Erythroblast (primary cell): ENCODE data around the gene EPHB1.

Experiments used
- DNase-seq, 2 experiments: peaks; one replicate each; lab custom pipeline; 2025; lab: John Stamatoyannopoulos, UW
- GATA1 ChIP-seq: IDR thresholded peaks from 2 replicates; pipeline ENCODE4 v1.6.1; 2011; ENCODE audit warnings: low read depth, mild to moderate bottlenecking, control low read depth, low read length, moderate library complexity
- POLR2A ChIP-seq: IDR thresholded peaks from 2 replicates; pipeline ENCODE4 v1.6.1; 2011; ENCODE audit warnings: mild to moderate bottlenecking, low read length

The EPHB1 gene

GRCh38 chr3:135125171-135125801 lies 330.2 kb downstream of the EPHB1 start:
- DNase-seq: peak; percentile 9 to 23
- TF ChIP-seq GATA1 (no peak), POLR2A (no peak)

- TF ChIP-seq POLR2A (no peak), GATA1 (no peak)
- no peak for DNase-seq
Measured at GRCh38 chr3:135127946-135128470, 332.9 kb downstream of the EPHB1 start.

DNA sequence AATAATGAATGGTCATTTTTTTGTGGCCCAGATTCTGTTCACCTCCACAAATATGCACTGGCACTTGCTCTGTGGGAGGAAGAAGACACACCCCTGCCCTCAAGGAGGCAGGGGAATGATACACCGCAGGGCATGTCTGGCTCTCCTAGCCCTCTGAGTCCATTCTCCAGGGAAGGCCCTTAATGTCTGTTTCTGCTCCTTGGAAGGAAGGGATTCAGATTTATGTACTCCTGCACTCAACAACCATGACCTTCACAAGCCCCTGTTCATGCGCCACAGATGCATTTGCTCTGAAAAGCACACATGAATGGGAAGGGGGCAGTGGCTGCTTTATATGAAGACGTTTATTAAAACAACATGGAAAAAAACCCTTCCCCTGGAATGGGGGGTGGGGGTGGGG lies 333.8 kb downstream of the EPHB1 start:
- no peak for DNase-seq
- TF ChIP-seq GATA1 (no peak), POLR2A (no peak)

GRCh38 chr3:135131290-135131689 lies 336.2 kb downstream of the EPHB1 start:
- TF ChIP-seq GATA1 (no peak), POLR2A (no peak)
- DNase-seq: no peak

DNA sequence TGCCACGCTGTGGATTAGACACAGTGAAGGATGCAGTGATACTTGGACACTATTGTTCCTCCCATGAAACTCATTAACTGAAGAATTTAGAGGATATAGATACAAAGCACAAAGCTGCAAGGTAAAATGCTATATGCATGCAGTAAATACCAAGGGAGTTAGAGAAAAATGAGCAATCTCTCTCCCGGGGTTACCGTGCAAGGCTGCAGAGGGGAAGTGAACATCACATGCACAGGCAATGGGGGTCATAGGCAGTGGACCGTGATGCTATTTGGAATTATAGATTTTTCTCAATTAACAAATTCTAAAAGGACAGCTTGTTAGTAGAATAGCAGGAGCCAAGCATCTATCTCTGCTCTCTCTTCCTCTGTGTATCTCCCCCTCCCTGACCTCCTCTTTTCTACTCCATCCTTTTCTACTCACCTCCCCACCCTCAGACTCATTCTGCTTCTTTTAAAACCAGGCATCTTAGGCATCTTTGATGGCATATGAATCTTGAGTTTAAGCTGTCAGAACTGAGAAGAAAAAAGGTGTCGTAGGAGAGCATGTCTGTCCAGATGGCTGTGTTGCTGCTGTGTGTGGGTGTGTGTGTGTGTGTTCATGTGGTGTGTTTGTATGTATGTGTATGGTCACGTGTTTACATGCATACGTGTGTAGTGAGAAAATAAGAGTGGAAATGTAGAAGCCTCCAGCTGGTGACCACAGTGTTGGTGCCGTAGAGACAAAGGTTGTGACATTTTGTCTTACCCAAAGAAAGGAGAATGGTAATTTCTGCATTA lies 339.0 kb downstream of the EPHB1 start:
- no peak for DNase-seq
- TF ChIP-seq POLR2A (no peak), GATA1 (no peak)

GRCh38 chr3:135134684-135135075 lies 339.6 kb downstream of the EPHB1 start:
- no peak for DNase-seq
- TF ChIP-seq GATA1 (no peak), POLR2A (no peak)

DNA sequence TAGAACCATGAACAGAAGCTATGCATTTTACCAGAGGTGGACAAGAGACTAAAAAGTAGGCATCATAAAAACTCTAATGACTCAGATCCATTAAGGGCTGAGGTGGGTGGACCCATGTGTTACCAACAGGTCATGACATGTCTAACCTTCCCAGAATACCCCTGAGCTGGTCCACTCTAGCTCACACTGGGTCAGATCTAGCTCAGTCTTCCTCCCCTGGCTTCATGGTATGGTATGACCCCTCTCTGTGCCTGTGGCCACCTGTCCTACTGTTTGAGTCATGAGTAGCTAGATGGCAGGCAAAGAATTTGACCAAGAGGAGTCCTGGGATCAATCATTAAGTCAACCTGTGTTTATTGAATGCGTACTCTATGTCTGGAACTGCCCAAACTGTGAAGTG lies 340.4 kb downstream of the EPHB1 start:
- DNase-seq: no peak
- TF ChIP-seq GATA1 (no peak), POLR2A (no peak)

DNA sequence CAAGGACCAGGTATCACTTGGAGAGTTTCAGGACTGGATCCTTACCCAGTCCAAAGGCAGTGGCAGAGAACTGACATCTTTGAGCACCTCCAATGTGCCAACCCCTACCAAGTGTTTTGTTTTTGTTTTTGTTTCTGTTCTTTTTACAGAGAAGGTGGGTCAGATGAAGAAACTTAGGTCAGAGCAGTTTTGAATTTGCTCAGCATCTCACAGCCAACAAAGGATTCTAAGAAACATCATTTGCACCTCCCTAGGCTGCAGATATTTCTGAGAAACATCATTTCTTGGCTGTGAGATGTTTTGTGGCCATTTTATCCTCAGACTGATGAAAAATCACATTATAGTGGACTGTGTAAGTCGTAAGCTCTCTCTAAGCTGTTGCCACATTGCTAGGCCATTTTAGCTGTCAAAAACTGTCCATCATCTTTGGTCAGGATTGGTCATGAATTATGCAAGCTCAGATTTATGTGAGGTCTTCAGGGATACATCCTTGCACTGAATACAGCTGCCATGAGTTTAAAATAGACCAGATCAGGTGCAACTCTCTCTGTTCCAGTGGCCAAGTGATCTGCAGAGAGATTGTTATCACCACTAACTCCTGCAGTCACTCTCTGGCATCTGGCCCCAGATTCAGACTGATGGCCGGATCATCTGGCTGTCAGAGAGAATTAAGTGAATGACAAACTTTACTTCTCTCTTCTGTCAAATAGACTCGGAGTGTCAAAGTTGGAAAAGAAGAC lies 341.5 kb downstream of the EPHB1 start:
- TF ChIP-seq POLR2A: no peak
- TF ChIP-seq GATA1: no peak
- no peak for DNase-seq

DNA sequence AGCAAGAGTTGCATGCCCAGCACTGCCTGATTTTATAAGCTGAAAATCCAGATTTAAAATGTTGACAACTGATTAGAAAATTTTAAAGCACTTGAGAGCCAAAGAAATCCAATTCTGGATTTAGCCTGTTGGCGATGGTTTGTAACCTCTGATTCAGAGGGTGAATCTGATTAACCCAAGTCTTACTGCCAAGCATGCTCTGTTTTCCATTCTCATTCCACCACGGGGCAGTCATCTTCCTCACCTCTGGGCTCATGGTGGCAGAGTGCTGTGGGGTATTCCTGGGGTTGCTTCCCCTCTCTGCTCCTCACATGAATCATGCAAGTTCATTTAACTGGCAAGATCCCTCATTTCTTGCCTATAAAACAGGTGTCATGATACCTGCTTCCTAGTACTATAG lies 342.2 kb downstream of the EPHB1 start:
- no peak for TF ChIP-seq GATA1
- TF ChIP-seq POLR2A: no peak
- DNase-seq: no peak

GRCh38 chr3:135138776-135139175 lies 343.7 kb downstream of the EPHB1 start:
- no peak for DNase-seq

DNA sequence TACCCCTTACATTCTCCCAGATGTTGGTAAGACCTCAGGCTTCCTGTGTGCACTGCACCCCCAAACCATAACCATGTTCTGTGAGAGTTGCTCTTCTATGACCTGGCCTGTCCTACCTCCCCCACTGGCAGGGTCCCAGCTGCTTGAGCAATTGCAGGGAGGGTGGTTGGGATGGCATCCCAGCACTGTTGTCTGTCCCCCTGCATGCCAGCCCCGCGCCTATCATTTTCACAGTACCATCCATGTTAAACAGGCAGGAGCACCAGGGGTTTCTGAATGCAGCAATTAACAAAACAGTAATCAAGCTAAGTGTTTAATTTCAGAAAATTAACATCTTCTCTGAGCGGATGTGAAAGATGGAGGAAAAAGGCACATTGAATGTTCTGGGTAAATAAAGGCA lies 345.5 kb downstream of the EPHB1 start:
- DNase-seq: no peak
- no peak for TF ChIP-seq POLR2A
- no peak for TF ChIP-seq GATA1

More at GRCh38 chr3:135138776-135139175, 343.7 kb downstream of the EPHB1 start:
- TF ChIP-seq GATA1: no peak
- TF ChIP-seq POLR2A: no peak

DNA sequence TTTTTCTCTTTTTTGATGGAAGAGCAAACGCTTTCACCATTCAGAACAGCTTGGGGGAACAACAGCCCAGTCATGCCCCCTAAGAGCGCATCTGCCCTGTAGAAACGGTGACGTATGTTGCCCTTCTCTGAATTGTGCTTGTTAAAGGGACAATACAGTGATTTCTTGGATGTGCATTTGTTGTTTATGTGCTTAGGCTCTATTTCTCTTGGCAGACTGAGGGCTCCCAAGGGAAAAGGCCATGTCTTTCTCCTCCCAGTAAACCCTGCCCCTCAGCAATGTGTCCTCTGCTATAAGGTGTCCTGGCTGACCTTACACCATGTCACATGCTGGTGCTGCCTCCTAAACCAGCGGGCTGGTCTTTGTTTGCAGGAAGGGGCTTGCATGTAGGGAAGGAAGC lies 346.1 kb downstream of the EPHB1 start:
- no peak for DNase-seq
- TF ChIP-seq POLR2A (no peak), GATA1 (no peak)

DNA sequence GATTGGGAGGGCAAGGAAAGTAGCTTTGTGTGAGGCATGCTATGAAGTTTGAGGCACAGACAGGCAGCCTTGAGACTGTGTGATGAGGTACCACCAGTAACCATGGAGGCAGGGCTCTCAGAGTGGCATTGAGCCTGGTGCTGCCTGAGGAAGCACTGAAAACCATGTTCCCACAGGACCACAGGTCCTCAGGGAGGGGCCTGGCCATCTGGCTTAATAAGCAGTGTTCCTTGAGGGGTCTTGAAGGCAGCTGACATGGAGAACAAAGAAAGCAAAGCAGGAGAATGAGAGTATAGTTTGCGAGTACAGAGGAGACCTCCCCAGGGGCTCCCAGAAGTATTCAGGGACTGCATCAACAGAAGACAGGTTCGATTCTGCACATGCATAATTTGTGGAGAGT lies 346.6 kb downstream of the EPHB1 start:
- TF ChIP-seq GATA1 (no peak), POLR2A (no peak)
- DNase-seq: no peak

DNA sequence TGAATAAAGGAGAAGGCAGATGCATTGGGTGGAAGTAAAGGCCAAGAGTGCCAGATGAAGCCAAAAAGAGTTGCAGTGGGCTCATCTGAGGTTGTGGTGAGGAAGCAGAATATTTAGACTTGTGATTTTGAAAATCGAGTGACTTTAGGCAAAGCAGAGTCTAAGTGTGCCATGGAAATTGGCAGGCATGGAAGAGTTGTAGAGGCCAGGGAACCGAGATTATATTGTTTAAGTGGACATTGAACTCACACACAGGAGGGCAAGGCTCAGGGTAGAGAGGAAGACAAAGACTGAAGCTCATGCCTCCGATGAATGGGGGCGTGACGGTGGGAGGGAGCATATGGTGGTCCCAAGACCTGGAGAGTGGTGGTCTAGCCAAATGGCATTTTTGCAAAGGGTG lies 347.5 kb downstream of the EPHB1 start:
- no peak for DNase-seq

GRCh38 chr3:135143474-135143873 lies 348.4 kb downstream of the EPHB1 start:
- TF ChIP-seq POLR2A (no peak), GATA1 (no peak)
- DNase-seq: no peak

More for the DNA sequence above, 347.5 kb downstream of the EPHB1 start:
- TF ChIP-seq POLR2A (no peak), GATA1 (no peak)

- DNase-seq: no peak
- TF ChIP-seq GATA1 (no peak), POLR2A (no peak)
Measured at GRCh38 chr3:135145581-135145980, 350.5 kb downstream of the EPHB1 start.
